WTC11 (cell line): ENCODE results near the gene DRG2.

Experiments
- ATF6 ChIP-seq: sonication (generic); formaldehyde crosslinking; IDR thresholded peaks from 2 replicates; pipeline ENCODE4 v1.8.1; 2023; ENCODE audit warnings: mild to moderate bottlenecking, missing genetic modification reagents
- JUN ChIP-seq: sonication (generic); formaldehyde crosslinking; IDR thresholded peaks from 2 replicates; pipeline ENCODE4 v1.8.0; 2023; ENCODE audit warnings: mild to moderate bottlenecking, missing genetic modification reagents

GRCh38 chr17:18042983-18043382 lies 44.8 kb upstream of the DRG2 start:
- no peak for TF ChIP-seq ATF6 (CRISPR knock-in tag)
- TF ChIP-seq JUN: no peak
